ENCODE data around the gene XPO5. TPM values are rescaled to one million over a fixed set of nuclear protein-coding genes. Genes with fewer than 3 reads are reported as not detected.
"Not testable (repeated sequence)": the region's sequence is repeated elsewhere in the genome, so short reads cannot be mapped to it uniquely, and the experiment has no call there.

XPO5 gene
- total RNA-seq, 1 donor from 2014 or later, result 20.3 TPM

GRCh38 chr6:43593938-43594337 lies 18.1 kb upstream of the XPO5 start:
- DNase-seq (ENCODE audit: low spot score), result no peak
- intact Hi-C loops (cut with DNase I), result no loop called here

- DNase-seq (ENCODE audit: low spot score); intact Hi-C loops (cut with DNase I): not testable (repeated sequence)
Measured at GRCh38 chr6:43589564-43589963, 13.7 kb upstream of the XPO5 start.

- intact Hi-C loops (cut with DNase I), result no loop called here
Measured at GRCh38 chr6:43588194-43588593, 12.4 kb upstream of the XPO5 start.

GRCh38 chr6:43584892-43585570 lies 9.2 kb upstream of the XPO5 start:
- no peak for DNase-seq (ENCODE audit: low spot score)
- intact Hi-C loops (cut with DNase I), result no loop called here

More at GRCh38 chr6:43588194-43588593, 12.4 kb upstream of the XPO5 start:
- no peak for DNase-seq (ENCODE audit: low spot score)

GRCh38 chr6:43582911-43583310 lies 7.1 kb upstream of the XPO5 start:
- no peak for DNase-seq (ENCODE audit: low spot score)
- intact Hi-C loops (cut with DNase I), result no loop called here

- no peak for DNase-seq (ENCODE audit: low spot score)
- intact Hi-C loops (cut with DNase I), result loop anchor here (5.0 kb wide), 1 partner anchor 62 kb away; the partner anchor contains the start of genes POLR1C and YIPF3
Measured at GRCh38 chr6:43579171-43579570, 3.3 kb upstream of the XPO5 start.

- DNase-seq (ENCODE audit: low spot score), result no peak
- intact Hi-C loops (cut with DNase I), result loop anchor here (5.0 kb wide), 1 partner anchor 61 kb away; the partner anchor contains the start of genes POLR1C and YIPF3
Measured at GRCh38 chr6:43578748-43579147, 2.9 kb upstream of the XPO5 start.

- peak; percentile 75 for DNase-seq (ENCODE audit: low spot score)
- intact Hi-C loops (cut with DNase I), result loop anchor here (5.0 kb wide), 1 partner anchor 58 kb away; the partner anchor contains the start of genes POLR1C and YIPF3
Measured at GRCh38 chr6:43575105-43575771, 600 bp downstream of the XPO5 start.

GRCh38 chr6:43572015-43572414 lies 3.8 kb downstream of the XPO5 start:
- no peak for DNase-seq (ENCODE audit: low spot score)
- intact Hi-C loops (cut with DNase I), result no loop called here

GRCh38 chr6:43570876-43571441 lies 4.9 kb downstream of the XPO5 start:
- intact Hi-C loops (cut with DNase I), result no loop called here
- DNase-seq (ENCODE audit: low spot score), result no peak

GRCh38 chr6:43559328-43559727 lies 16.5 kb downstream of the XPO5 start:
- intact Hi-C loops (cut with DNase I), result no loop called here
- DNase-seq (ENCODE audit: low spot score), result no peak

- intact Hi-C loops (cut with DNase I), result not testable (repeated sequence)
Measured at GRCh38 chr6:43557620-43558019, 18.2 kb downstream of the XPO5 start.

GRCh38 chr6:43547222-43547621 lies 28.6 kb downstream of the XPO5 start:
- intact Hi-C loops (cut with DNase I), result no loop called here

More at GRCh38 chr6:43557620-43558019, 18.2 kb downstream of the XPO5 start:
- DNase-seq (ENCODE audit: low spot score), result not testable (repeated sequence)

GRCh38 chr6:43544461-43544860 lies 31.4 kb downstream of the XPO5 start:
- DNase-seq (ENCODE audit: low spot score), result no peak
- intact Hi-C loops (cut with DNase I), result no loop called here

More at GRCh38 chr6:43547222-43547621, 28.6 kb downstream of the XPO5 start:
- DNase-seq (ENCODE audit: low spot score), result no peak

GRCh38 chr6:43541774-43542471 lies 33.9 kb downstream of the XPO5 start:
- intact Hi-C loops (cut with DNase I), result no loop called here
- DNase-seq (ENCODE audit: low spot score), result no peak

GRCh38 chr6:43540507-43540906 lies 35.3 kb downstream of the XPO5 start:
- intact Hi-C loops (cut with DNase I), result no loop called here
- DNase-seq (ENCODE audit: low spot score), result no peak

GRCh38 chr6:43539409-43539808 lies 36.4 kb downstream of the XPO5 start:
- DNase-seq (ENCODE audit: low spot score); intact Hi-C loops (cut with DNase I): not testable (repeated sequence)

- DNase-seq (ENCODE audit: low spot score); intact Hi-C loops (cut with DNase I): not testable (repeated sequence)
Measured at GRCh38 chr6:43538986-43539385, 36.9 kb downstream of the XPO5 start.

GRCh38 chr6:43532201-43532600 lies 43.6 kb downstream of the XPO5 start:
- intact Hi-C loops (cut with DNase I), result no loop called here
- DNase-seq (ENCODE audit: low spot score), result no peak

GRCh38 chr6:43524483-43524961 lies 51.3 kb downstream of the XPO5 start:
- intact Hi-C loops (cut with DNase I), result no loop called here
- DNase-seq (ENCODE audit: low spot score), result no peak
